Measurements from ENCODE around the gene SOCS4. TPM values are rescaled to one million over a fixed set of nuclear protein-coding genes. Genes with fewer than 3 reads are reported as not detected.
A peak's percentile ranks its signal among the peaks of the same experiment; 100 is the strongest.

Gene SOCS4
- total RNA-seq, 1 donor from 2014 or later, result 20.1 TPM

DNA sequence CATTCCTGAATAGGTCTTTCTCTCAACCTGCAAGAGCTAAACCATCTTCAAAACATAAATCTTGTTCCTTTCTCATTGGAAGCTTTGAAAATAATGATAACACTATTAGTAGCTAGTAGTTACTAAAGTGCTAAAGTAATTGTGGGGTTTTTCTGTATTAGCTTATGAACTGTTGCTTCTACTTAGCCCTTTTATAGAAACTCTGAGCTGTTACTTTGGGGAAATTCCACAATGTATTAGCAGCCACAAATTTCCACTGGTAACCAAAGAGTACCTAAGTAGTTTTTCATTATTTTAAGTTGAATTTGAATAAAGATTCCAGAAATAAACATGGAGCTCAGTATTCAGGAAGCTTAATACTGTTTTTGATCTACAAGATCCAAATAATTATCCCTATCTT lies 18.1 kb downstream of the SOCS4 start:
- no peak for DNase-seq (ENCODE audit: extremely low spot score, unreplicated experiment)
- TF ChIP-seq, protein P1, sequence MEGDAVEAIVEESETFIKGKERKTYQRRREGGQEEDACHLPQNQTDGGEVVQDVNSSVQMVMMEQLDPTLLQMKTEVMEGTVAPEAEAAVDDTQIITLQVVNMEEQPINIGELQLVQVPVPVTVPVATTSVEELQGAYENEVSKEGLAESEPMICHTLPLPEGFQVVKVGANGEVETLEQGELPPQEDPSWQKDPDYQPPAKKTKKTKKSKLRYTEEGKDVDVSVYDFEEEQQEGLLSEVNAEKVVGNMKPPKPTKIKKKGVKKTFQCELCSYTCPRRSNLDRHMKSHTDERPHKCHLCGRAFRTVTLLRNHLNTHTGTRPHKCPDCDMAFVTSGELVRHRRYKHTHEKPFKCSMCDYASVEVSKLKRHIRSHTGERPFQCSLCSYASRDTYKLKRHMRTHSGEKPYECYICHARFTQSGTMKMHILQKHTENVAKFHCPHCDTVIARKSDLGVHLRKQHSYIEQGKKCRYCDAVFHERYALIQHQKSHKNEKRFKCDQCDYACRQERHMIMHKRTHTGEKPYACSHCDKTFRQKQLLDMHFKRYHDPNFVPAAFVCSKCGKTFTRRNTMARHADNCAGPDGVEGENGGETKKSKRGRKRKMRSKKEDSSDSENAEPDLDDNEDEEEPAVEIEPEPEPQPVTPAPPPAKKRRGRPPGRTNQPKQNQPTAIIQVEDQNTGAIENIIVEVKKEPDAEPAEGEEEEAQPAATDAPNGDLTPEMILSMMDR (IDR thresholded peaks at IDR 0.05), result no peak
- H3K27ac Mint-ChIP-seq (ENCODE audit: unreplicated experiment), result no peak overlapping the region
- H3K27me3 Mint-ChIP-seq (ENCODE audit: unreplicated experiment), result no peaks in the 10 kb centered on the region
- H3K36me3 Mint-ChIP-seq (ENCODE audit: unreplicated experiment), result peaks cover 14% of the 10 kb centered on the region
- H3K4me3 Mint-ChIP-seq (ENCODE audit: unreplicated experiment), result no peak overlapping the region
- H3K4me1 Mint-ChIP-seq (ENCODE audit: unreplicated experiment), result no peaks in the 10 kb centered on the region
- no peaks in the 10 kb centered on the region for H3K9me3 Mint-ChIP-seq (ENCODE audit: unreplicated experiment)

DNA sequence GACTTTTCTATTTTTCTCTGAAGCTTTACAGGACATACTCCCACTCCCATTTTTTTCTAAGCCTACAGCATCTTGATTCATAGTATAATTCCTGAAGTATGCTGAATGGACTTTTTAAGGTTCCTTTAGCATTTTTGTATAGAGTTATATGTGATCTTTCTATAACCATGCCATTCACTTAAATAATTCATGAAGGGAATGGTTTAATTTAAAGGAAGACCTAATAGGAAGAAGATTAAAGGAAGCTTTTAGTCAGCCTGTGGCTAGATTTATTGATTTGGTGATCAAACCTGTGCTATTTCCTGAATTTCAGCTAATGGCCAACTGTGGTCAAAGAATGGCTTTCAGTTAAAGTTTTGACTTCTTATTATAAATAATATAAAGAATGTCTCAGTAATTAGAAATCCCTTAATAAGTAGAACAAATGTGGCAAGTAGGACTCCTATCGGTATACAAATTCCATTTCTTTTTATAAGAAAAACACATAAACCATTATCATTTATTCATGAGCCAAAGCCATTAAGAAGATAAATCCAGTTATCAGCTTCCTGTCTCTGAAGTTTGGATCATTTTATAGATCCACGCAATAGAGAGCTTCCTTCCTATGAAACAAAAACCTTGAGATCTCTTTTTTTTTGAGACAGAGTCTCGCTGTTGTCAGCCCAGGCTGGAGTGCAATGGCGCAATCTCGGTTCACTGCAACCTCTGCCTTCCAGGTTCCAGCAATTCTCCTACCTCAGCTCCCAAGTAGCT lies 20.4 kb downstream of the SOCS4 start:
- Mint-ChIP-seq H3K4me3 (ENCODE audit: unreplicated experiment) (no peak overlapping the region), H3K27ac (ENCODE audit: unreplicated experiment) (no peak overlapping the region), H3K4me1 (ENCODE audit: unreplicated experiment) (peaks cover 10% of the 10 kb centered on the region), H3K9me3 (ENCODE audit: unreplicated experiment) (no peaks in the 10 kb centered on the region), H3K36me3 (ENCODE audit: unreplicated experiment) (peaks cover 14% of the 10 kb centered on the region), H3K27me3 (ENCODE audit: unreplicated experiment) (no peaks in the 10 kb centered on the region)
- TF ChIP-seq, protein P1 (IDR thresholded peaks at IDR 0.05), result no peak
- DNase-seq (ENCODE audit: extremely low spot score, unreplicated experiment), result no peak

DNA sequence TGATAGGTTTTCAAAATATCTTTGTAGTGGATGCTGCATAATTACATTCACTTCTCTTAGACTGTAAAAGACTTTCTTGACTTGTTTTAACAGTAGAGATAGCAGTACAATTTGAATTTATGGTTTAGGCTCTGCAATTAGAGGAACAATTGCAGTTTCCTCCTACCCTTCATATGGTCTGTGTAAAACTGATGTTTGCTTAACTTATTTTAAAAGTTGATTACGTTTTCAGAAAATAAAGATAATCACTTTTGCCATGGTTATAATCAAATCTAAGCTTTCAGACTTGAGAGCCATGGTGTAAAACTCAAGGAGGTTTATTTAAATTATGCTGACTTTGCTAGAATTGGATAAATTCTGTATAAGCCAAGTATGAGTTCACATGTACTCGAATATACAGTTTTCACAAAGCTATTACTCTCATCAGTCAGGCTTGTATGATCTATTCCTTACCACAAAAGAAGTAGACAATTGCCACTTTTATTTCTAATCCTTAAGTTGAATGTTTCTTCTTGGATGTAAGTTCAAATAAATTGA lies 21.9 kb downstream of the SOCS4 start:
- H3K9me3 Mint-ChIP-seq (ENCODE audit: unreplicated experiment), result no peaks in the 10 kb centered on the region
- TF ChIP-seq, protein P1 (IDR thresholded peaks at IDR 0.05), result no peak
- no peaks in the 10 kb centered on the region for H3K27me3 Mint-ChIP-seq (ENCODE audit: unreplicated experiment)
- H3K4me1 Mint-ChIP-seq (ENCODE audit: unreplicated experiment), result peaks cover 24% of the 10 kb centered on the region
- H3K27ac Mint-ChIP-seq (ENCODE audit: unreplicated experiment), result no peak overlapping the region
- H3K36me3 Mint-ChIP-seq (ENCODE audit: unreplicated experiment), result peaks cover 11% of the 10 kb centered on the region
- no peak for DNase-seq (ENCODE audit: extremely low spot score, unreplicated experiment)
- H3K4me3 Mint-ChIP-seq (ENCODE audit: unreplicated experiment), result no peak overlapping the region

DNA sequence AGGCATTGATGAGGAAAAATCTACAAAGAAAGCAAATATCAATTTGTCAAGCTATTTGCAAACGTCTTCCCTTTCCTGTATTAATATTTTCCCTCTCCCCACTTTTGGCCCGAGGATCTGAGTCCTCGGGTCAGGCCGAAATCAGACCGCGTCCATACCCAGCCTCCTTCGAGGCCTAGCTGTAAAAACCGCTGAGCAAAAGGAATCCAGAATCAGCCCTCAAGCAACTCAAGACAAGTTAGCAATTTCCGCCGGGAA lies 24.1 kb downstream of the SOCS4 start:
- DNase-seq (ENCODE audit: extremely low spot score, unreplicated experiment), result no peak

More for the DNA sequence above, 24.1 kb downstream of the SOCS4 start:
- H3K27ac Mint-ChIP-seq (ENCODE audit: unreplicated experiment), result peak overlapping the region; percentile 100
- no peaks in the 10 kb centered on the region for H3K27me3 Mint-ChIP-seq (ENCODE audit: unreplicated experiment)
- TF ChIP-seq, protein P1 (IDR thresholded peaks at IDR 0.05), result no peak
- no peaks in the 10 kb centered on the region for H3K9me3 Mint-ChIP-seq (ENCODE audit: unreplicated experiment)
- H3K4me1 Mint-ChIP-seq (ENCODE audit: unreplicated experiment), result peaks cover 29% of the 10 kb centered on the region
- H3K36me3 Mint-ChIP-seq (ENCODE audit: unreplicated experiment), result peaks cover 15% of the 10 kb centered on the region
- H3K4me3 Mint-ChIP-seq (ENCODE audit: unreplicated experiment), result peak overlapping the region; percentile 90

Measured in osteocyte (in vitro differentiated cells).